Activated gamma-delta T cell (primary cell): ENCODE data around the gene NR1H4.
"Not testable (repeated sequence)": the region's sequence is repeated elsewhere in the genome, so short reads cannot be mapped to it uniquely, and the experiment has no call there.

Source experiments
- DNase-seq: peaks from one replicate; lab custom pipeline; 2025; lab: John Stamatoyannopoulos, UW

Gene NR1H4

DNA sequence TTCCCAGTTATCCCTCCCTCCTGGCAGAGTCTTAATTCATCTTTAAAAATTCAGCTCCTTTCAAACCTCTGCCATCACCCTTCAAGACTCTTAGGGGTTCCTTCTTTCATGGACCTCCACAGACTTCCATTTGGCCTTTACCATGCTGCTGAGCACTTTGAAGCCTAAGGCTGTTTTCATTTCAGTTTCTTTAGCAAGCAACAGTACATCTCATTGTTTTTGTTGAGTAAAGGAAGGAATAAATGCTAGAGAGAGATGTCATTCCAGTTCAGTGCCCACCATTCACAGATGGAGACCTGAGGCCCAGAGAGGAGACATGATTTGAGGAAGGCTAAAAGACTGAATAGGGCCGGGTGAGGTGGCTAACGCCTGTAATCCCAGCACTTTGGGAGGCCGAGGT lies 98.5 kb downstream of the NR1H4 start:
- no peak for DNase-seq

DNA sequence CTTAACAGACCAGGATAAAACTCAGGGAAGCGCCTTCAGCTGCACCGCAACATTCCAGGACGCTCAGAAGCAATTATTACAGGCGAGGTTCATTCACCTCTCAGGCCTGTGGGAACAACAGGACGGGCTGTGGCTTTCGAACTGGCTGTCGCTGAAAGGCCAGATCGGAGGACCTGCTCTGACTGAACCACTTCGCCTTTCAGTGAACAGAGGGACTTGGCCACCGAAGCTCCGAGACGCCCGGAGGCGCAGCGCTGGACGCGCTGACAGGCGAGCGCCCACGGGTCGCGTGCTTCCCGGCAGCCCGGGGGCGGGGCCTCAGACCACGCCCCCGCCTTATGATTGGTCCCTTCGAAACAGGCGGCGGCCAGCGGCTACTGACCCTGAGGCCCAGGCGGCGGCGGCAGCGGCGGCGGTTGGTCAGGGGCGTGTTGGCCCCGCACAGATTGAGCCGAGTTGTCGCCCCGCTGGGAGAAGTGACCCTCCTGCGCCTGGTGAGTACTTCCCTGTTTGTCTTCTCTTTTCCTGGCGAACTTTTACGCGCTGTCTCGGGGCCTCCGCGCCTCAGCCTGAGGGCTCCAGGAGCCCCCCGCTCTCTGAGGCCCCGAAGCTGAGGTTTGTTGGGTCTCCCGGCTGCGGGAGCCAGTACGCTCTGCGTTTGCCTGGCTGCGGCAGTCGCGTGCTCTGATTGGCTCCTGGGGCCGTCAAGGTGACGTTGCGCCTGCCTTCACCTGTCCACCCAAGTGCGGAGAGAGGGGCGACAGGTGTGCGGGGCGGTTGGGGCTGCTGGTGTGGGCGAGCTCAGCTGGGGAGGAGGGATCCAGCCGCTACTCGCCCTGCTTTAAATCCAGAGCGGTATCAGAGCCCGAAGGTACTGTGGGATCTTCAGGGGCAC lies 99.9 kb downstream of the NR1H4 start, which contains the start of gene GAS2L3:
Gene GAS2L3, plus strand, starts transcription at position 393 of the 895 bp plus-strand sequence. CDS start 21,221 bp downstream, outside the sequence.
- DNase-seq: no peak

DNA sequence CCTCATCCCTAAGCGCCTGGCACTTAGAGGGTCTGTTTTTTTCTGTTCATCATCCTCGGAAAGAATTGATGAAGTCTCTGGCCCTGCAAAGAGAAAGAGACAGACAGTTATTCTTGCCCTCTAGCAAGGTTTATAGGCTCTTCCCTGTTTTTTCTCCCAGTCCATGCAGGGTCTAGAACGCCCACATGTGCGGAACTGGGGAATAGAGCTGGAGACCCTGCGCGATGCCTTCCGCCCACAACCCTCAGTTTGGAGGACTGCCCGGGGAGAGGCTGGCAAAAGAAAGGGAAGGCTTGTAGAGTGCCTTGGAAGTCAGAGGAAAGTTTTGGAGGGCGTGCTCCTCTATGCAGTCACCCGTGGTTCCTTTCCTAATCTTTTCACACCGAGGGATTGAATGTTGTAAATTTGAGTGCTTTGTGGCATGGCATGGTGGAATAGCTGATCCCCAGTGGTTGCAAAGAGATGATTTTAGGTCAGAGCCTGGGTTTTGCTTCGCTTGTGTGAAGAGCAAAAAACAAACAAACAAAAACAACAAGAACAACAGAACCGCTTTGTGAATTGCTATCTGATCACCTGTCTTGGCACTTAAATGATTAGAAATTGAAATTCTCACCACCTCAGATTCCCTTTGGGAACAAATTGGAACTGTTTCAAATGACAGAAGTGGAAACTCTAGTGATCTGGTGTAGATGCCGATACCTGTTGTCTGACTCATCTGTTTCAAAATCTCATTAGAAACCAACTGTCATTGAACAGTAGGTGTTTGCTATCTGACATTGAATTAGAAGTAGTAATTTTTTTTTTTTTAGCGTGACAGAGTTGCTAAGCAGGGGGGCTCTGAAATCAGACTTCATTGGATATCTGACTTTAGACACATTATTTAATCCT lies 100.8 kb downstream of the NR1H4 start:
- no peak for DNase-seq

DNA sequence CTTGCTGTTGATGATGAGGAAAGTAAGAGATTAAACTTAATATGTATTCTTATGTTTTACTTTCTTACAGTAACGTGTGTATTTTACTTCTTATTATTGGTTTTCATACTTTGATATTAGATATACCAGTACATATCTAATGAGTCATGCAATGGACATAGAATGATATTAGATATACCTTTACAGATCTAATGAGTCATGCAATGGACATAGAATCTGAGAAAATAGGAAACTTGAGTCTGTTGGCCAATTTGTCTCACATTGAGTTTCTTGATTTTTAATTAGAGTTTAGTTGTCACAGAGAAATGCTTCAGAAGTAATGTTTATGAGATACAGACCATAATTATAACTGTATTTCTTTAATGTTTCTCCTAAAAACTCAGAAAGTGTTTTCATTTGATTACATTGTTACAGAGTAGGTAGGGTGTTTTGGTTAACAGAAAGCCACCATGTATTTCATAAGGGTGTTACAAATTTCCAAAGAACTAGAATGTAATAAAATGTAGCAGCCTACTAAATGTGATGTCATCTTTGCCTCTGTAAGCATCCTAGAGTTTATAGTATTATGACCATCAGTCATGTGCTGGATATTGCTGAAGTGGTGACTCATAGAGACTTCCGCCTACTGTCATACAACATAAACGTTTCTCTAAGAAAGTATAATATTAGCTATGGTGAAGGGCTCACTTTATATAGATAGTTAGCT lies 102.8 kb downstream of the NR1H4 start:
- no peak for DNase-seq

DNA sequence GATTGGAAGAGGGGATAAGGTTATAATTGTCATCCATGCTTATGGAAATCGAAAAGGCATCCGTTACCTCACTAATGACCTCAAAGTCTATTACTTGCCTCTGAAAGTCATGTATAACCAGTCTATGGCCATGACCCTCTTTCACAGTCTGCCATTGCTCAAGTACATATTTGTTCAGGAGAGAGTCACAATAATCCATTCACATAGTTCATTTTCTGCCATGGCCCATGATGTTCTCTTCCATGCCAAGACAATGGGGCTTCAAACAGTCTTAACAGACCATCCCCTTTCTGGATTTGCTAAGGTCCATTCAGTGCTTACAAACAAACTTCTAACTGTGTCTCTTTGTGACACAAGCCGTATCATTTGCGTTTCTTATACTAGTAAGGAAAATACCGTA lies 105.3 kb downstream of the NR1H4 start:
- no peak for DNase-seq

DNA sequence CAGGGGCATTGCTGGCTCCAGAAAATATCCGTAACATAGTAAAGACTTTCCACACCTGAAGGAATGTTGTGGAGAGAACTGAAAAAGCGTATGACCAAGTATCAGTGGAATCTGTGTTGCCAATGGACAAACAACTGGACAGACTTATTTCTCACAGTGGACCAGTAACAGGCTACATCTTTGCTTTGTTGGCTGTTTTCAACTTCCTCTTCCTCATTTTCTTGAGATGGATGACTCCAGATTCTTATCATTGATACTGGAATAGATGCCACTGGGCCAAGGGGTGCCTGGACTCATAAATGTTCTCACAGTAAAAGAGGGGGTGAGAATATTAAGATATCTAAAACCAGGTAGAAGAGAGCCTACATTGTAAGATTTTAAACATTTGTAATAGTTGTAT lies 106.2 kb downstream of the NR1H4 start:
- no peak for DNase-seq

DNA sequence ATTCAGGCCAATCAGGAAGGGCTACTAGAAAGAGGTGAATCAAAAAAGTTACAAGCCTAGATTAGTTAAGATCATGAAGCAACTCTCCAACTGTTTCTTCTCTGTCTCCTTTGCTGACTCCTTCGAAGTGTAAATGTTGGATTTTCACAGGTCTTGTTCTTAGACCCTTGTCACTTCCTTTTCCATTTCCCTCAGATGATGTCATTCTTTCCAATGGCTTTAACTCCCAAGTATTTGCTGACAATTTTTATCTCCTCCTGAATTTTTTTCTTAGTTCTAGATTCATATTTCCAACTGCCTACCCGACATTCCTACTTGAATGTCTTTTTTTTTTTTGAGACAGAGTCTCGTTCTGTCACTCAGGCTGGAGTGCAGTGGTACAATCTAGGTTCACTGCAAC lies 110.6 kb downstream of the NR1H4 start:
- no peak for DNase-seq

DNA sequence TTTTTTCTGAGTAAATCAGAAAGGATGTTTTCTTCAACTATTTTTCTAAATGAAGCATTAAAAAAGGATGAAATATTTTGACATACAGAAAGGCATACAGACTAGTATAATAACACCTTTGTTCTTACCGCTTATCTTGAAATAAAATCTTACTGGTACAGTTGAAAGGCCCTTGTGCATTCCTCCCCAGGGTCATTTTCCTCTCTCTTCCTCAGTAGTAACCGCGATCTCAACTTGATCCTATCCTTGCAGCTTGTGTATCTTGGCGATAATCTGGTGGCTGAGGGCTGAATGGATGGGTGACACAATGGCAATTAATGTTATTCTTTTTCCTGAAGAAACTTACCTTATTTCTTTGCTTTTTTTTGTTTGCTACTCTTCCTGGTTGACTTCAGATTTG lies 118.3 kb downstream of the NR1H4 start:
- no peak for DNase-seq

DNA sequence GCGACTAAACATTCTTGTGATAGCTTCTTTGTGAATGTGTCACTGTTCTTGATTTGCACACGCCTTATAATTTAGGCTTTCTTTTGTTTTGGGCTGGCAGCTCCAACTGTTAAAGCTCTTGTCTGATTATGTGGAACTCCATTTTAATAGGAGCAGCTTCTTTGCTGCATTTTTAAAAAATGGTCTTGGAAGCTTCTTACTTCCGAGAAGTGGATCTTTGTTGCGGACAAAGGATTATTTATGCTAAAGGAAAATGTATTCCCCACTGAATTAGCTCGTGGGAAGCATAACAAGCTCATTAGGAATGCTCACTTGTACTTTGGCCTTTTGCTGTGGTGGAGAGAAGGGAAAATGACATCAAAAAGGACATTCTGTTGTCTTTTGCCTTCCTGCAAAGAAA lies 119.8 kb downstream of the NR1H4 start:
- DNase-seq: no peak

DNA sequence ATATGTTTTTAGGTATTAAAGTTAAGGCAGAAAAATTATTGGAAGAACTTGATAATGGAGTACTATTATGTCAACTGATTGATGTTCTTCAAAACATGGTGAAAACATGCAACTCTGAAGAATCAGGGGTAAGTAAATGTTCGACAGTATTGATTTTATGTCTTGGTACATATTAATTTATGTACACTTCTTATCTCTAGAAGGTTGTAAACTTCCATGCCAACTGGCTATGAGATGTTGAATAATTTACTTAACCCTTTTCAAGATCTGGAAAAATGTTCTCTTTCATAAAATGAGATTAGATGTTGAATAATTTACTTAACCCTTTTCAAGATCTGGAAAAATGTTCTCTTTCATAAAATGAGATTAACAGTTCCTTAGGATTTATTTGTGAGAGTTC lies 128.0 kb downstream of the NR1H4 start:
- no peak for DNase-seq

DNA sequence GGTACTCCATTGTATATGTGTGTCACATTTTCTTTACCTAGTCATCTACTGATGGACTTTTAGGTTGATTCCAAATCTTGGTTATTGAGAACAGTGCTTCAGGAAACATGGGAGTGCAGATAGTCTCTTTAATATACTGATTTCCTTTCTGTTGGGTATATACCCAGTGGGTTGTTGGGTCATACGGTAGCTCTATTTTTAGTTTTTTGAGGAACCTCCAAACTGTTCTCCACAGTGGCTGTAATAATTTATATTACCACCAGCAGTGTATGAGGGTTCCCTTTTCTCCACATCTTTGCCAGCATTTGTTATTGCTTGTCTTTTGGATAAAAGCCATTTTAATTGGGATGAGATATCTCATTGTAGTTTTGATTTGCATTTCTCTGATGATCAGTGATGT lies 129.3 kb downstream of the NR1H4 start:
- not testable (repeated sequence) for DNase-seq

DNA sequence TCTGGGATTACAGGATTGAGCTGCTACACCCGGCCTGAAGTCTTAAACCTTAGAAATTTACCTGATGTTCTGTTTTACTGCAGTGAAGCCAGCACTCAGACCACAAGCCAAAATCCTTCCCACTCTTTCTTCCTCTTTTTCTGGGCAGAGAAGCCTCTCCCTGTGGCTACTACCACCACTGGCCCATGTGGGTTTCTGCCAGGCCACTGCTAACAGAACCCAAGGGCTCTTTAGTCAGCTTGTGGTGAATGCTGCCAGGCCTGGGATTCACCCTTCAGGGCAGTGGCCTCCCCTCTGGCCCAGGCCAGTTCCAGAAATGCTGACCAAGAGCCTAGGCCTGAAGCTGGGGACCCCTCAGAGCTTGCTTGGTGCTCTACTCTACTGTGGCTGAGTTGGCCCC lies 135.1 kb downstream of the NR1H4 start:
- DNase-seq: no peak

DNA sequence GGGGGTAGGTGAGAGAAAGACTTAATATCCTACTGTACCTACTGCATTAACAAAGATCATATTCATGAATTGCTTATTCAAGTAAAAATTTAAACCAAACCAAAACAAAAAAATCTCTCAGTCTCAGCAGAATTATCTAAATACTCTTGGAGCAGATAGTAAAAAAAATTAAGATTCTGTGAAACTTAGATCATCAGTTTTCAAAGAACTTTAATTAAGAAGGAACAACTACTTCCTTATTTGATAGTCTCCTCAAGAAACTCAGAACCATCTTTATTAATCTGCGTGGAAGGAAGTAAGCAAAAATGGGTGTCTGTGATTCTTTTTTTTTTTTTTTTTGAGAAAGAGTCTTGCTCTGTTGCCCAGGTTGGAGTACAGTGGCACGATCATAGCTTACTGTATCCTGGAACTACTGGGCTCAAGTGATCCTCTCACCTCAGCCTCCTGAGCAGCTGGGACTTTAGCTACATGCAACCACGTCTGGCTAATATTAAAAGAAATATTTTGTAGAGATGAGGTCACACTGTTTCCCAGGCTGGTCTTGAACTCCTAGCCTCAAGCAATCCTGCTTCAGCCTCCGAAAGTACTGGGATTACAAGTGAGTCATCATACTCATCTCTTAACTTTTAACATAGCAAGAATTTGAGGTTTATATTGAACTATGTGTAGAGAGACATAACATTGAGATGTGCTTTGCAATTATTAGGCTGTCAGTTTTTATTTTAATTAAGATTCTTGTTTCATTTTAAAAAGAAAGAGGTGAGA lies 137.2 kb downstream of the NR1H4 start:
- no peak for DNase-seq

DNA sequence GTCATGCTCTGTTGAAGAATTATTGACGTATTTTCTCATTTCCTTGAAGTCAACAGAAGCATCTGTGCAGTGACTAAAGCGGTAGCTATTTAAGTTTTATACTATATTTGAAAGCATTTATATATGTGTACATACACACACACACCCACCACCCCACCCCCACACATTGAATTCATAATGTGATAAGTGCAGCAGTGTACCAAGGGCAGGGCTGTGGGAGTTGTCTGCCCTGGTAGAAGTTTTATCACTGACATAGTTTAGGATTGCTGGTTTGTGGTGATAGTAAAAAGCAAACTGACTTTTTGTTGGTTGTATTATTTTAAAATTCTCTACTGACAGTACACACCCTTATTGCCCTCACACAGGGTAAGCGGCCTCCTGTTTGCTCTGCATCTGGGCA lies 138.9 kb downstream of the NR1H4 start:
- no peak for DNase-seq
